RWPE2 (cell line): ENCODE measurements around the gene TSEN15.

Source experiments
- ATAC-seq: fragments of 200-7000 bp; cut with Tn5 transposase; 3 replicates; pipeline ENCODE4 v1.9.1; 2021; ENCODE audit warnings: low read depth
- DNase-seq: peaks from one replicate; pipeline ENCODE4 v3.0.0-alpha.2; 2020; ENCODE audit warnings: low spot score
- H3K27ac ChIP-seq: fragments of 450-650 bp; 2 replicates; pipeline ENCODE4 v1.5.1; 2017; ENCODE audit warnings: mild to moderate bottlenecking; ENCODE audit not compliant: poor library complexity, severe bottlenecking
- H3K27me3 ChIP-seq: fragments of 250-450 bp; sonication (Bioruptor Pico); 2 replicates; pipeline ENCODE4 v1.5.1; 2021; ENCODE audit warnings: mild to moderate bottlenecking, moderate library complexity; ENCODE audit not compliant: insufficient read depth, poor library complexity, severe bottlenecking
- H3K36me3 ChIP-seq: fragments of 250-450 bp; sonication (Bioruptor Pico); 2 replicates; pipeline ENCODE4 v1.5.1; 2020; ENCODE audit warnings: low read depth, mild to moderate bottlenecking, moderate library complexity
- H3K4me1 ChIP-seq: fragments of 250-450 bp; sonication (Bioruptor Pico); 2 replicates; pipeline ENCODE4 v1.5.1; 2021; ENCODE audit warnings: mild to moderate bottlenecking, moderate library complexity; ENCODE audit not compliant: insufficient read depth, poor library complexity, severe bottlenecking
- H3K4me3 ChIP-seq: fragments of 250-450 bp; sonication (Bioruptor Pico); 2 replicates; pipeline ENCODE4 v1.5.1; 2021; ENCODE audit warnings: mild to moderate bottlenecking, moderate library complexity; ENCODE audit not compliant: severe bottlenecking
- H3K9me3 ChIP-seq: fragments of 250-450 bp; sonication (Bioruptor Pico); 2 replicates; pipeline ENCODE4 v1.5.1; 2021; ENCODE audit warnings: mild to moderate bottlenecking, moderate library complexity; ENCODE audit not compliant: severe bottlenecking
- TF ChIP-seq, protein P1 (sequence below): fragments of 450-650 bp; IDR thresholded peaks from one replicate; pipeline ENCODE4 v1.5.1; 2017; ENCODE audit warnings: mild to moderate bottlenecking, moderate library complexity; ENCODE audit not compliant: poor library complexity, severe bottlenecking

The TSEN15 gene

DNA sequence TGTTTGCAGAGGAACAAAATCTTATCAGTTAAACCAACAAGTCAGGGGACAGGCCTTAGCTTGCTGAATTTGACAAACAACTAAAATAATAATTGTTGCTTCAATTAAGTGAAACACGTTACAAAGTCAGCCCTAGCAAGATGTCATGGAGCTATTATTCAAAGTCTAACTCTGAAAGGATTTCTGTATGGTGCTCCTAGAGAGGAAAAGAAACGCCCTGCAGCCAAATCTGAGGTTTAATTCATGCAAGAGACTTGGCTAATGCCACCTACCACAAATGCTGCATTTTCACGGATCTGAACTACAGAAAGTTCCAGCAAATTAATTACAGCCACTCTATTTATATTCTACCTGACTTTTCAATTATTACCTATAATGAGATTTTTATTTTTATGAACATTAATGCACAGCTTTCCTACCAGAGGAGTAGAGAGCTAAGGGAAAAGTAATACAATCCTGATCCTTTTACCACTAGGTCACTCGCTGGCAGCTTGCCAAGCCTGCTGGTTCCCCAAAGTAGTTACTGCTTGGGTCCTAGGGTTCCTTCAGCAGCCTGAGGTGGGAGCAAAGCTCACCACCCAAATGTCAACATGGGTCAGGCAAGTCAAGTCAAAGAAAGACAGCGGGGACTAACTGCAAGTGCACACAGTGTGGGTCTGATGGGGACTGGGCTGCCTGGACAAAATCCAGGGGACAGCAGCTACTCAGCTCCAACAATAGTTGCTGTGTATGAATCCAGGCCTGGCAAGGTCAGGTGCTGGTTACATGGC is 22.5 kb upstream of the TSEN15 start:
- Histone ChIP-seq H3K4me3 (no peak overlapping the region), H3K27ac (no peak overlapping the region), H3K36me3 (no peaks in the 10 kb centered on the region), H3K4me1 (no peaks in the 10 kb centered on the region), H3K9me3 (no peaks in the 10 kb centered on the region), H3K27me3 (peaks cover 22% of the 10 kb centered on the region)
- DNase-seq (no peak), ATAC-seq (no peak)
- TF ChIP-seq, protein P1, sequence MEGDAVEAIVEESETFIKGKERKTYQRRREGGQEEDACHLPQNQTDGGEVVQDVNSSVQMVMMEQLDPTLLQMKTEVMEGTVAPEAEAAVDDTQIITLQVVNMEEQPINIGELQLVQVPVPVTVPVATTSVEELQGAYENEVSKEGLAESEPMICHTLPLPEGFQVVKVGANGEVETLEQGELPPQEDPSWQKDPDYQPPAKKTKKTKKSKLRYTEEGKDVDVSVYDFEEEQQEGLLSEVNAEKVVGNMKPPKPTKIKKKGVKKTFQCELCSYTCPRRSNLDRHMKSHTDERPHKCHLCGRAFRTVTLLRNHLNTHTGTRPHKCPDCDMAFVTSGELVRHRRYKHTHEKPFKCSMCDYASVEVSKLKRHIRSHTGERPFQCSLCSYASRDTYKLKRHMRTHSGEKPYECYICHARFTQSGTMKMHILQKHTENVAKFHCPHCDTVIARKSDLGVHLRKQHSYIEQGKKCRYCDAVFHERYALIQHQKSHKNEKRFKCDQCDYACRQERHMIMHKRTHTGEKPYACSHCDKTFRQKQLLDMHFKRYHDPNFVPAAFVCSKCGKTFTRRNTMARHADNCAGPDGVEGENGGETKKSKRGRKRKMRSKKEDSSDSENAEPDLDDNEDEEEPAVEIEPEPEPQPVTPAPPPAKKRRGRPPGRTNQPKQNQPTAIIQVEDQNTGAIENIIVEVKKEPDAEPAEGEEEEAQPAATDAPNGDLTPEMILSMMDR = no peak

DNA sequence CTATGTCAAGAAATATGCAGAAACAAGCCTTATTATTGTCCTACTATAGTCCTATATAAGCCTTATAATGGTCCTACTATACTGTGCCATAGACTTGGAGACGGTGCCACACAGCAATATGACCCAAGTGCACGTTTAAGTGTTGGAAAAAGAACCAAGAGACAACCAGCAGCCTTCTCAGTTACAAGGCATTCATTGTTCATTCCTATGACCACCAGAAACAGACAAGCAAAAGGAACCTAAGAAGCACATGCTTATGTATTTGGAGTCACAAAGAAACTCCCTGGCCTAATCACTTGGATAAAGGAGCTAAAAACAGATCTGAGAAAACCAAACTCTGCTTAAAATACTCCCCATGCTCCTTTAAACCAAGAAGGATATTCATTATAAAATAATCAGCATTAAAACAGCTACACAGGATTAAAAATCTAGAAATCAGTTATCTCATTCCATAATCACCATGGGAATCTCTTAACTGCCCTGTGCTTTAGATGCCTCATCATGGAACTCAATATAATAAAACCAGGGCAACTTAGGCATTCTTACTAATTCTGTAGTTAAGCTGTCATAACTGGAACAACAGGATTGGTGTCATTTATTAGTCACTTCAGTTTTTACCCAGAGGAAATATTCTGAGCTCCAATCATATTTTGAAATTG is 21.0 kb upstream of the TSEN15 start:
- Histone ChIP-seq H3K36me3 (no peaks in the 10 kb centered on the region), H3K4me3 (no peak overlapping the region), H3K4me1 (no peaks in the 10 kb centered on the region), H3K27me3 (peaks cover 37% of the 10 kb centered on the region), H3K9me3 (no peaks in the 10 kb centered on the region), H3K27ac (no peak overlapping the region)
- TF ChIP-seq, protein P1 = no peak
- ATAC-seq = no peak
- no peak for DNase-seq

DNA sequence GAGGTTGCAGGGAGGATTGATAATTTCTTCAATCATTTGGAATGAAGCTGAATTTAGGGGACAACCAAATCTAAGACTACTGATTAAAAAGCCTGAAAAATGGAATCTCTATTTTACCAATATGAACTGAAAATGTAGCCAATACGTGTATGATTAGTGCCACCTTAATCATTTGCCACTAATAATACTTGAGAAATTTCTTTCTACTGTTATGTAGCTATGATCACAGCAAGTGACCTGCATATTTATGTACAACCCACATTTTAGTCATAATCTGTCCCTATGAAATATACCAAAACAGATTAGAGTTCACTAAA is 20.5 kb upstream of the TSEN15 start:
- TF ChIP-seq, protein P1 = no peak
- ATAC-seq = no peak
- no peaks in the 10 kb centered on the region for H3K4me1 ChIP-seq

DNA sequence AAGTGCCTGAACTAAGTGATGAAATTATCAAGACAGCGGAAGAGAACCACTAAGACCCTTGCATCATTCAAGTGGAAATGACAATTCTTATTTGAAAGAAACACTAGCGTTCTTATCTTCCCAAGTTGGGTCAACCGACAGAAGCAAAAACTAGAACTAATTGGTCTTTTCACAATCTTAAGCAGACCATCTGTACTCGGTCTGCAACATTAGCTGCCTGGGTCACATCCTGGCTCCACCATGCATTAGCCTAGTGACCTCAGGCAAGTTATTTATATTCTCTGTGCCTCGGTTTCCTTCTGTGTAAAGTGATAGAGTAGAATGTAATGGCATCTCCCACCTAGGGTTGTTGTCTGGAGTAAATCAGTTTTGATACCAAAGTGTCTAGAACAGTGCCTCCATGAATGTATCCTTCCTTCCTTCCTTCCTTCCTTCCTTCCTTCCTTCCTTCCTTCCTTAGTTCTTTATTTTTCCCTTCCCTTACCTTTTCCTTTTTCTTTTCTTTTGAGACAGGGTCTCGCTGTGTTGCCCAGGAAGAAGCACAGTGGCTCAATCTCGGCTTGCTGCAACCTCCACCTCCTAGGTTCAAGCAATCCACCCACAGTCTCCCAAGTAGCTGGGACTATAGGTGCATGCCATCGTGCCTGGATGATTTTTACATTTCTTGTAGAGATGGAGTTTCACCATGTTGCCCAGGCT is 20.0 kb upstream of the TSEN15 start:
- Histone ChIP-seq H3K36me3 (no peaks in the 10 kb centered on the region), H3K27ac (no peak overlapping the region), H3K9me3 (no peaks in the 10 kb centered on the region), H3K4me1 (no peaks in the 10 kb centered on the region), H3K27me3 (peaks cover 45% of the 10 kb centered on the region), H3K4me3 (no peak overlapping the region)
- TF ChIP-seq, protein P1 = no peak
- DNase-seq (no peak), ATAC-seq (no peak)

More for the DNA sequence above, 20.5 kb upstream of the TSEN15 start:
- Histone ChIP-seq H3K9me3 (no peaks in the 10 kb centered on the region), H3K4me3 (no peak overlapping the region), H3K27ac (no peak overlapping the region), H3K36me3 (no peaks in the 10 kb centered on the region), H3K27me3 (peaks cover 39% of the 10 kb centered on the region)
- DNase-seq = no peak
